NCI-H2171 treated with DMSO at 0.1 percent for 48 hours (cell line): Measurements from ENCODE around the gene SLC50A1.
A peak's percentile ranks its signal among the peaks of the same experiment; 100 is the strongest.

Experiments used
- DNase-seq: peaks from one replicate; lab custom pipeline; 2025; lab: John Stamatoyannopoulos, UW

Gene SLC50A1

GRCh38 chr1:155135415-155136028 lies at the start of gene SLC50A1:
SLC50A1 (plus strand) TSS chr1:155135852; CDS start chr1:155135912, 60 bp downstream.
- DNase-seq: peak; percentile 93

- peak; percentile 42 for DNase-seq
These were observed 49.4 kb upstream of the SLC50A1 start for GRCh38 chr1:155086128-155086741.

- no peak for DNase-seq
These were observed 48.7 kb upstream of the SLC50A1 start for GRCh38 chr1:155086856-155087535.

GRCh38 chr1:155091071-155092051 lies 44.3 kb upstream of the SLC50A1 start:
- peak; percentile 65 for DNase-seq

- DNase-seq: no peak
These were observed 43.5 kb upstream of the SLC50A1 start for GRCh38 chr1:155092131-155092530.

GRCh38 chr1:155092641-155093040 lies 43.0 kb upstream of the SLC50A1 start:
- no peak for DNase-seq

- peak; percentile 77 for DNase-seq
These were observed 41.6 kb upstream of the SLC50A1 start for GRCh38 chr1:155093911-155094621.

- no peak for DNase-seq
These were observed 41.1 kb upstream of the SLC50A1 start for GRCh38 chr1:155094622-155094948.

GRCh38 chr1:155099331-155099730 lies 36.3 kb upstream of the SLC50A1 start:
- DNase-seq: no peak

- DNase-seq: no peak
These were observed 32.3 kb upstream of the SLC50A1 start for GRCh38 chr1:155103325-155103724.

- no peak for DNase-seq
These were observed 30.8 kb upstream of the SLC50A1 start for GRCh38 chr1:155104605-155105534.

- no peak for DNase-seq
These were observed 30.0 kb upstream of the SLC50A1 start for GRCh38 chr1:155105604-155106011.

GRCh38 chr1:155106862-155107261 lies 28.8 kb upstream of the SLC50A1 start:
- no peak for DNase-seq

GRCh38 chr1:155107309-155108264 lies 28.1 kb upstream of the SLC50A1 start:
- no peak for DNase-seq

GRCh38 chr1:155108296-155108695 lies 27.4 kb upstream of the SLC50A1 start:
- DNase-seq: no peak

- no peak for DNase-seq
These were observed 25.3 kb upstream of the SLC50A1 start for GRCh38 chr1:155110381-155110780.

- no peak for DNase-seq
These were observed 24.8 kb upstream of the SLC50A1 start for GRCh38 chr1:155110826-155111225.

GRCh38 chr1:155113450-155113980 lies 22.1 kb upstream of the SLC50A1 start:
- DNase-seq: peak; percentile 78
